Measurements from ENCODE around the gene LCP2.

The LCP2 gene

GRCh38 chr5:170297589-170298462, at the start of gene LCP2:
TSS of gene LCP2 (minus strand) at chr5:170297777. CDS start at chr5:170297611, 166 bp downstream.
- in situ Hi-C loops (cut with MboI; ENCODE audit: low sequenced_read_pairs) = no loop called here

- in situ Hi-C loops (cut with MboI; ENCODE audit: low sequenced_read_pairs) = no loop called here
These were observed 49.5 kb upstream of the LCP2 start for GRCh38 chr5:170347022-170347567.

GRCh38 chr5:170345971-170346370, 48.4 kb upstream of the LCP2 start:
- in situ Hi-C loops (cut with MboI; ENCODE audit: low sequenced_read_pairs) = no loop called here

GRCh38 chr5:170343177-170343576, 45.6 kb upstream of the LCP2 start:
- in situ Hi-C loops (cut with MboI; ENCODE audit: low sequenced_read_pairs) = no loop called here

- in situ Hi-C loops (cut with MboI; ENCODE audit: low sequenced_read_pairs) = no loop called here
These were observed 44.7 kb upstream of the LCP2 start for GRCh38 chr5:170342153-170342725.

GRCh38 chr5:170341545-170341944, 44.0 kb upstream of the LCP2 start:
- in situ Hi-C loops (cut with MboI; ENCODE audit: low sequenced_read_pairs) = no loop called here

- in situ Hi-C loops (cut with MboI; ENCODE audit: low sequenced_read_pairs) = loop anchor here (5.0 kb wide), 1 partner anchor 62 kb away; no protein-coding TSS in a partner anchor
These were observed 42.2 kb upstream of the LCP2 start for GRCh38 chr5:170339780-170340167.

- in situ Hi-C loops (cut with MboI; ENCODE audit: low sequenced_read_pairs) = loop anchor here (5.0 kb wide), 1 partner anchor 62 kb away; no protein-coding TSS in a partner anchor
These were observed 41.6 kb upstream of the LCP2 start for GRCh38 chr5:170338933-170339779.

GRCh38 chr5:170338291-170338690, 40.7 kb upstream of the LCP2 start:
- in situ Hi-C loops (cut with MboI; ENCODE audit: low sequenced_read_pairs) = loop anchor here (5.0 kb wide), 1 partner anchor 61 kb away; no protein-coding TSS in a partner anchor

- in situ Hi-C loops (cut with MboI; ENCODE audit: low sequenced_read_pairs) = loop anchor here (5.0 kb wide), 1 partner anchor 60 kb away; no protein-coding TSS in a partner anchor
These were observed 39.6 kb upstream of the LCP2 start for GRCh38 chr5:170337045-170337733.

- in situ Hi-C loops (cut with MboI; ENCODE audit: low sequenced_read_pairs) = loop anchor here (5.0 kb wide), 1 partner anchor 59 kb away; no protein-coding TSS in a partner anchor
These were observed 38.5 kb upstream of the LCP2 start for GRCh38 chr5:170336065-170336464.

GRCh38 chr5:170334626-170335025, 37.0 kb upstream of the LCP2 start:
- in situ Hi-C loops (cut with MboI; ENCODE audit: low sequenced_read_pairs) = loop anchor here (5.0 kb wide), 1 partner anchor 57 kb away; no protein-coding TSS in a partner anchor

- in situ Hi-C loops (cut with MboI; ENCODE audit: low sequenced_read_pairs) = no loop called here
These were observed 35.8 kb upstream of the LCP2 start for GRCh38 chr5:170333161-170333910.

- in situ Hi-C loops (cut with MboI; ENCODE audit: low sequenced_read_pairs) = no loop called here
These were observed 34.5 kb upstream of the LCP2 start for GRCh38 chr5:170332058-170332457.

- in situ Hi-C loops (cut with MboI; ENCODE audit: low sequenced_read_pairs) = no loop called here
These were observed 33.0 kb upstream of the LCP2 start for GRCh38 chr5:170330568-170331054.

GRCh38 chr5:170329524-170329923, 31.9 kb upstream of the LCP2 start:
- in situ Hi-C loops (cut with MboI; ENCODE audit: low sequenced_read_pairs) = no loop called here

GRCh38 chr5:170327829-170328228, 30.3 kb upstream of the LCP2 start:
- in situ Hi-C loops (cut with MboI; ENCODE audit: low sequenced_read_pairs) = no loop called here

GRCh38 chr5:170327168-170327567, 29.6 kb upstream of the LCP2 start:
- in situ Hi-C loops (cut with MboI; ENCODE audit: low sequenced_read_pairs) = no loop called here

- in situ Hi-C loops (cut with MboI; ENCODE audit: low sequenced_read_pairs) = no loop called here
These were observed 21.7 kb upstream of the LCP2 start for GRCh38 chr5:170319301-170319700.

Measured in HL-60/S4 (cell line).